CD4-positive, alpha-beta T cell treated with Interleukin-6 for 4 hours (primary cell): ENCODE data around the gene P2RY4.
"Not testable (repeated sequence)": the region's sequence is repeated elsewhere in the genome, so short reads cannot be mapped to it uniquely, and the experiment has no call there.

ENCODE experiments used
- DNase-seq: peaks from one replicate; pipeline ENCODE4 v3.0.0-alpha.2; 2020; ENCODE audit warnings: mixed read lengths

The P2RY4 gene

DNA sequence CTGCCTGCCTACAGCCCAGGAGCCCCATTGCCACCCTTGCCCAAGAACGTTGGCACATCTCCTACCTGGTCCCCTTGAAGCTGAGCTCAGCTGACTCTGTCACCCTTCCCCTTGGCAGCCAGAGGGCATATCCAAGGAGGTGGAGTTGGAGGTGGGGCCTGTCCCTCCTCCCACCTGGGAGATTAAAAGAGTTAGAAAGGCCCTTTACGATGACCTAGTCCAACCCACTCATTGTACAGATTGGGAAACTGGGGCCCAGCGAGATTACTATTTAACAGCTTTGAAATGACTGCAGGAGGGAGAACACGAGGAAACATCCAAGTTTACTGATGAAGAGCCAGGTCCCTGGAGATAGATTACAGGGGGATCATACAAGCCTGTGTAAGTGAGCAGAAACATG is at the start of gene P2RY4:
Gene P2RY4, minus strand, starts transcription at position 101 of the 400 bp plus-strand sequence. CDS start 580 bp downstream, outside the sequence.
- no peak for DNase-seq

DNA sequence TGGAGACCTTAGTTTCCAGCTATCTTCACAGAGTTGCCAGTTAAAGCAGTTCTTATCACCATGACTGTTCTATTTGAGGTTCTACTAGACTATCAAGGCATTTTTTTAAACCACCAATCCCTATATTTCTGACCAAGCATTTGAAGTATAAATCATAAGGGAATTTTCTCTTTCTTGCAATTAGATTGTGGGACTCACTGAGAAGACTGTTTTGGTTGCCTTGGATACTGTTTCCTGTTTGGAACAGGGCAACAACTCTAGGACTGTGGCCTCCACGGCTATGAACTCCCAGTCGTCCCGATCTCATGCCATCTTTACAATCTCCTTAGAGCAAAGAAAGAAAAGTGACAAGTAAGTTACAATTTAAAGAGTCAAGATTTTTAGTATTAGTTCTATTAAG is 41.7 kb upstream of the P2RY4 start:
- DNase-seq = no peak

DNA sequence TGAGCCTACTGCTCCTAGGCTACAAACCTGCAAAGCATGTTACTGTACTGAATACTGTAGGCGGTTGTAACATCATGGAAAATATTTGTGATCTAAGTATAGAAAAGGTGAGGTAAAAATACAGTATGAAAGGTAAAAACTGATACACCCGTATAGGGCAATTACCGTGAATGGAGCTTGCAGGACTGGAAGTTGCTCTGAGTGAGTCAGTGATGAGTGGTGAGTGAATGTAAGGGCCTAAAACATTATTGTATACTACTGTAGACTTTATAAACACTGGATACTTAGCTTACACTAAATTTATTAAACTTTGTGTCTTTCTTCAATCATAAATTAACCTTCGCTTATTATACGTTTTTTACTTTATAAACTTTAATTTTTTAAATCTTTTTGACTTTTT is 33.6 kb upstream of the P2RY4 start:
- no peak for DNase-seq

DNA sequence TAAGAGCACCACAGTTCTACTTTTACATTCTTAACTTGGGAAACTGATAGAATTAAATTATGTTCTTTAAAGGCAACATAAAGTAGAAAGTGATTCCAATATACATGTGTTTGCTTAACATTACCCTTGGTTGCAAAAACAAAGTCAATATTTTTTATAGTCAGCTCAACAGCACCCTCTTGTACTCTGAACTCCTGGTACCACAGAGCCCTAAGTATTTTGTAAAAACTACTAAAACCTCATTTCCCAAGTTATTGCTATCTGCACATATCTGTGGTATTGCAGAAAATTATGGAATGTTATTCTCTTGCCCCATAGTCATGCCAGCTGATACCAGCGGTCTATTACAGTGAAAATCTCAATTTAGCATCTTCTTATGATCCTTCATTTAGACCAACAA is 32.8 kb upstream of the P2RY4 start:
- no peak for DNase-seq

DNA sequence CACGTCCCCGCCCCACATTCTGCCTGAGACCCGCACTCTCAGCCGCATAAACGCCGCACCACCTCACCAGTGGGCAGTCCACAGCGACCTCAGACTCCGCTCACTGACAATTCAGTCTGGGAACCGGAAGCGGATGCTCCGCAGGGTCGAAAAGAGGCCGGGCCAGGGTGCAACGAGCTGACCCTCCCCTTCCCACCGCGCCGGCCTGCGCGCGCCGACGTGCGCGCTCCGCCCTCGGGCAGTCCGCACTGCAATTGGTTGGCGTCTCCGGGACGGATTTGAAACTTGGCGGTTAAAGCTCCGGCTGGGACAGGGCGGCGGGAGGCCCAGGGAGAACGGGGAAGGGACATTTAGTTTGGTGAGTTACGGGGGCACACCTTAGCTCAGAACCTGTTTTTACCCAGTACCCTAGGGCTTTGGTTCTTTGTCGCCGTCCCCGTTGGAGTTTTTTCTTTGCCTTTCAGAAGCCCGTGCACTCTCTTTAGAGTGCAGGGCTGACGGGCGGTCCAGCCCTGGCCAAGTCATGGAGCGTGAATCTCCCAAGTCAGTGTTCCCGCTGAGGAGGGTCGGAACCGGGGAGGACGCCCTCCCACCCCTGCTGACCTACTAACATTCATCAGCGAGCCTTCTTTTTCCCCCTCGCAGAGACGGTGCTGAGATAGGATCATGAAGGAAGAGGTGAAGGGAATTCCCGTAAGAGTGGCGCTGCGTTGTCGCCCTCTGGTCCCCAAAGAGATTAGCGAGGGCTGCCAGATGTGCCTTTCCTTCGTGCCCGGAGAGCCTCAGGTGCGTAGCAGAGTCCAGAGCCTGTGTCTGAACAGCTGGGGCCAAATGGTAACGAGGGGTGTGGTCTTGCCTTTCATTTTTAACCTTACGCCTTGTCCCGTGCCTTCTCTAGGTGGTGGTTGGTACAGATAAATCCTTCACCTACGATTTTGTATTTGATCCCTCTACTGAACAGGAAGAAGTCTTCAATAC is 30.1 kb upstream of the P2RY4 start, which contains the start of the genes KIF4A and PDZD11:
Gene KIF4A, plus strand, starts transcription at position 312 of the 978 bp plus-strand sequence. Its CDS starts 355 bp downstream, at position 667.
Gene PDZD11, minus strand, starts transcription at position 135 of the 978 bp plus-strand sequence. CDS start 586 bp downstream, outside the sequence.
- peak; percentile 75 for DNase-seq

DNA sequence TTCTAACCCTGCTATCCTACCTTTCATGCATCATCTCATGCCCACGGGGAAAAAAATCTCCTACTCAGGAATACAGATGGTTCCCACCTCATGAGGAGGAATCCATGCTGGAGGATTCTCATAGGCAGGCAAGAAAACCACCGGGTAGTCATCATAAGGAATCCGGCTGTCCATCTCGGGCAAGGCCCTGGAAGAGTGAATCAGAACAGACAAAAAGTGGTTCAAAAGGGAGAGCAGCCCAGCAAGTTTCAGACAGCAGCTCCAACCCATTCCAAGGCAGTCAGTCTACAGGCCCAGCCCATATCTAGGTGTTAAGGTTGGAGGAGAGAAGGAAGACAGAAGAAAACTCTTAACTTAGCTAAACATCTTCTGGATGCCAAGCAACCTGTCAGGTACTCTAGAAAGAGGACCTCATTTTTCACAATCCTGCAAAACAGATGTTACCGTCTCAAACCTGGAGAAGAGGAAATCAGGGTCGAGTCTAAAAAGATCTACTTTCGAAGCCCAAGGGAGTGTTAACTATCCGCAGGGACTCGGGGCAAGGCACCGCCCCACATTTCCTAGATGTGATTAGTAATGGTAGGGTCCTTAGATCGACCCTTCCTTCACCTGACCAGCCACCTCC is 29.3 kb upstream of the P2RY4 start:
- DNase-seq = no peak

DNA sequence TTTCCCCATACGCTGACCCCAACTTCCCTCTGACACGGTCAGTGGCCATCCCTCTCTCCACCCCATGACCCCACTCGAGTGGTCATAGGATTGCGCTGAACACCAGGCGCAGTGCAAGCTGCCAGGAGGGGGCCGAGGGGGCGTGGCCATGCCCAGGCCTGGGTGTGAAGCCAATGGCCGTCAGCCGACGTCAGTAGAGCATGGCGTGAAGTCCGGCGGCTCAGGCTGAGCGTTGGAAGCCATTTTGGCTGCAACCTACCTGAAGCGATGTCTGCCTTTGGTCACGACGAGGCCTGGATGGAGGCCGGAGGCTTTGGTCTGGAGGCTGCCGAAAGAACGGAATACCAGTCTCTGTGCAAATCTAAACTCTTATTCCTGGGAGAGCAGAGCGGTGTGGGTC is 21.9 kb upstream of the P2RY4 start, which contains the start of gene RAB41:
Gene RAB41, plus strand, starts transcription at position 222 of the 400 bp plus-strand sequence. Its CDS starts 46 bp downstream, at position 268.
- no peak for DNase-seq

DNA sequence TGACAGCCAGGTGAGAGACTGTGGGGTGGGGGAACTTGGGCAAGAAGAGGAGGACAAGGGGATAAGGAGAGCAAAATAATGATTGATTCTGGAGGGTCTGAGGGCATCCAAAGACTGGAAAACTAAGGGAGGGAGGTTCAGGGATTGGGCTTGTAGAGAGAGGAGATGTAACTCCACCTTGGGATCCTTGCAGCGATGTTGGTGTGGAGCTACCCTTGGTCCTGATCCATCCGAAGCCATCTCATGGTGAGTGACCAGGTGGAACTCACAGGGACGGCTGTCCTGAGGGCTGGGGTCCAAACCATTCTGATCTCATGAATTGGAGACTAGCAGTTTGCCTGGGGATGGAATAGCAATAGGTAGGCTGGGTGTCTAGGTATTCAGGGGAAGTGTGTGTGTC is 20.6 kb upstream of the P2RY4 start:
- DNase-seq = no peak

DNA sequence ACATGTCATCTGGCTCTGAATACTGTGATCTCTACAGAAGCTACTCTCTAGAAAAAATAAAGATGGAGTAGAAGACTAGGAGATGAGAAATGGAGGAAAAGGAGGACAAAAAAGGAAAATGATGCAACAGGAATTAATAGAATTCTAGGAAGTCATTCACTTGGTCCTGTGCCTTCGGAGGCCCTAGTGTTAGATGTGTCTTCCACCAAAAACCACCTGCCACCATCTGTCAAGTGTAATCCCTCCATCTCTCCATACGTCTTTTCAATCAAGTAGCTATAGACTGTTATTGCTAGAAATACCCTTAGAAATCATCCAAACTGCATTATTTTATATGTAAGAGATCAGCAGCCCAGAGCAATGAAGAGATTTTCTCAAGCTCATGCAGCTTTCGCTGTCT is 19.1 kb upstream of the P2RY4 start:
- DNase-seq = no peak

DNA sequence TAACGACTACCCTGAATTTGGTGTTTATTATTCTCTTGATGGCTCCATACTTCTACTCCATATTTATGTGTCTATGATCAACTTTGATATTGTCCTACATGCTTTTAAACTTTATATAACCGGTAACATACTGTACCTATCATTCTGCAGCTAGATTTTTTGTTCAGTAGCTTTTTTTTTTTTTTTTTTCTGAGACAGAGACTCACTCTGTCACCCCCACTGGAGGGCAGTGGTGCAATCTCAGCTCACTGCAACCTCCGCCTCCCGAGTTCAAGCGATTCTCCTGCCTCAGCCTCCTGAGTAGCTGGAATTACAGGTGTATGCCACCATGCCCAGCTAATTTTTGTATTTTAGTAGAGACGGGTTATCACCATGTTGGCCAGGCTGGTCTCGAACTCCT is 14.0 kb upstream of the P2RY4 start:
- DNase-seq = not testable (repeated sequence)

DNA sequence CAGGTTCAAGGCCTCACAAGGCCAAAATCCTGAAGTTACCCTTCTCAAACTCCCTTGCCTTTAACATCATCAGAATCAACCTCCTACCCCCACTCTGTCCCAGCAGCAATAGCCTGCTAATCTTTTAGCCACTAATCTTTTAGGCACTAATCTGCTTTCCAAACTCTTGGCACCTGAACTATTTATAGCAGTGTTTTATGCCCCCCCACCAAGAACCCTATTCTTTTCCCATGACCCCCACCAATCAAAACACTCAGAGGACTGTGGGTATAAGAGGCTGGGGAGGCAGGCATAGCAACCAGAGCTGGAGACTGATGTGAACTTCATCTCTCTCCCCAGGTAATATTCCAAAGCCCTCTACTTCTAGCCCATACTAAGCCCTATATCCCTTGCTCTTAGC is 8.0 kb upstream of the P2RY4 start, which contains the start of gene ARR3:
Gene ARR3, plus strand, starts transcription at position 301 of the 400 bp plus-strand sequence. CDS start 1,052 bp downstream, outside the sequence.
- DNase-seq = no peak

DNA sequence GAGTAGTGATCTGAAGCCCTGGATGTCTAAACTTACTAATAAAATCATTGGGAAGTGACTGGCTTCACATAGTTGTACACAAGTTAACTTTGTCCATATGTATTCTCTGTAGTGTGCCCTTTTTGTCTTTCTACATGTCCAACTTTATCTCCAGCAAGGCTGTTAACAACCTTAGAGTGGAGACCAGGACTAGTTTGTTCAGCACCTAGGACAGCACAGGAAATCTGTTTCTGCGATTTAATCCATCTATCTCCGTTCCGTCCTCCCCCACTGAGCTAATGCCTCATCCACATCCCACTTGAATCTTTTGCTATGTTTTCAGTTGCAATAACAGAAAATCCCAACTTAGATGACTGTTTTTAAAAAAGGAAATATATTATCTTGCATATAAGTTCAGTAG is 4.8 kb upstream of the P2RY4 start:
- no peak for DNase-seq

DNA sequence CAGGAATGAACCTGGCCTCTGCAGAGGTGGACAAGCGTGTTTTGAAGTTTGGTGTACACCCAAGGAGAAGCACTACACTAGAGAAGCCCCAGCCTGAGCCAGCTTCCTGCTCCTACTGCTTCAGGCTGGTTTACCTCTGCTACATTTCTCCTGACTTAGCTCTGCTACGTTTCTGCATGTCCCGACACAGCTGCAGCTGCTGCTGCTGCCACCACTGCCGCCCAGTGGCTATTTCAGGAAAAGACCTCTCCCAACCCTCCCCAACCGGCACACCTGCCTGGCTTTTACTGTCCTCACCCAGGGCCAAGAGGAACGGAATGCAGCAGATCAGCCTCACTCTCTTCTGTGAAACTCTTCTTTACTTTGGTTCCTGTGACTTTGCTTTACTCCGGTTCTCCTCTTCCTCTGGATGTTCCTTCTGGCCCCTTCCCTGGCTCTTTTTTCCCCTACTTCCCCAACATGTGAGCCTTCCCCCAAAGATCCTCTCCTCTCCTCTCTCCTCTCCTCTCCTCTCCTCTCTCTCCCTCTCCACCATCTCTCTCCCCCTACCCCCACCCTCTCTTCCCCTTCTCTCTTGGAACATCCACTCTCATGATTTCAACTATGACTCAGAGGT is 3.1 kb upstream of the P2RY4 start:
- peak; percentile 26 for DNase-seq

DNA sequence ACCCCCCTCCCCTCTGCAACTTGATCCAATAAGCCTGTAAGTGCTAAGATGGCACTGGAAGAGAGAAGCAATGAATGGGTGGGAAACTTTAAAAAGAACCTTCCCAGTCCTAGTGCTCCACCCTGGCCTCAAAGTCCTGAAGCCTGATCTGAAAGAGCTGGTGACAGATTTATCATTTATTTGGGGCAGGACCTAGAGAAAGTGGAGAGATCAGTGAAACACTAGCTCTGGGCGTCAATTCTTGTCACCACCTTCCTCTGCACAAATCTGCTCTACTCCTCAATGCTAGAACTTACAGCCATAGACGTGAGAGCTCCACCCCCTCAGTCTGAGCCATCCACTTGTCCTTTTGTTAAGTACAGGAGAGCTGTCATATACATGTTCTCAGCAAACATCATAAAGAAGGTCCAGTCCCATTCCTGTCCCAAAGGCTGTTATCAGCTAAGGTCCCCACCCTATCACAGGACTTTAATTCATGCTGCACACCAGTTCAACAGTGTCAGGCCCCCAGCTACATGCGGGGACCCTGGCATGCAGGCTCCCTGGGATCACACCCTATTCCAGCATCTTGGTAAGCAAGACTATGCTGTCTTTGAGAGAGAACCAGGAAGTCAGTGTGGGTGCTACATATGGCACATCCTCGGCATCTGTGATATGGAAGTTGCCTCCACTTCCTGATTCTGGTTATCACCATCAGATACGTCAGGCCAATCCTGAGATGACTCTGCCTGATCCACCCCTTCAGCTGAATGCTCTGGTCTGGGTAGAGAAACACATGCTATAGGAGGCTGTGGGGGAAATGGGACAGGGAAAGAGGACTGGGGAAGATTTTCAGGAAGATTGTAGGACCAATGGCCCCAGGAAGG is 2.3 kb downstream of the P2RY4 start:
- no peak for DNase-seq

DNA sequence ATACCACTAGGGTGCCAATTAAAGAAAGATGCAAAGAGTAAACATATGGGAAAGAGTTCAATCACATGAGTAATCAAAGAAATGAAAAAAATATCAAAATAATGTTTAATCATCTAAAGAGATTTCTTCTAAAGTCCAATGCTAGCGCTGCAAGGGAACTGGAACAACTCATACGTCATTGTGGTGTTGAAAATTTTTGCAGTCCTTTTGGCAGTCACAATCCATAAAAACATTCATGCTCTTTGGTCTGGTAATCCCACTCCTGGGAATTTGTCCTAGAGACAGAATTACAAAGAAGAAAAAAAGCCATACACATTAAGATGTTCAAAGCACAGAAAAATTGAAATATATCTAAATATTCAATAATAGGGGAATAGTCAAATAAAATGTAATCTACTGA is 4.6 kb downstream of the P2RY4 start:
- no peak for DNase-seq

DNA sequence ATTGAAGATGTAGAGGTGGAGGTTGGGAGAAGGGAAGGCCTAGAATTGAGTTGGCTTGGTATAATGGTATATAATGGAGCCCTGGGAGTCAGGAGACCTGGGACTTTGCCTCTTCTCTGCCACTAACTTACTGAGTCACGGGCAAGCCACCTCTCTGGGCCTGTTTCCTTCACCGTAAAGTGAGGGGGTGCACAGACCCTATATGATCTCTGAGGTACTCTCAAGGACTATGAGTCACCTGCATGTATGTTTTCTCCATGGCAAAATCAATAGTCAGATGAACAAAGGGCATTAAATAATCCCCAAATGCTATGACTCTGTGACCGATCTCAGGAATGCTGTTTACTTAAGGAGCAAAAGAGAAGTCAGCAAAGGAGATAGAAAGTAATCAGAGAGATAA is 5.1 kb downstream of the P2RY4 start:
- DNase-seq = no peak

DNA sequence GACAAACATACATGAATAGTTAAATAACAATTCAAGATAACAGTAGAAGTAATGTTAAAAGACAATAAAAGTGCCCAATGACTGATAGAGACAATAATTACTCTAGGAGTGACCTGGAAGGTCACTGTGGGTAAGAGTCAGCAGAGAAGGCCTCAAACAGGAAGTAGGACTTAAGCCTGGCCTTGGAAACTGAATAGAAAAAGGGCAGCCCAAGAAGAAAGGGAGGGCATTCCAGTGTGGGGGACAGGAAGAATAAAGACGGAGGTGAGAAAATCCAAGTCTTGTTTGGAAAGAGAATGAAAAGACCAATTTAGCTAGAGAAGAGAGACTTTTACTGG is 6.0 kb downstream of the P2RY4 start:
- DNase-seq = no peak

DNA sequence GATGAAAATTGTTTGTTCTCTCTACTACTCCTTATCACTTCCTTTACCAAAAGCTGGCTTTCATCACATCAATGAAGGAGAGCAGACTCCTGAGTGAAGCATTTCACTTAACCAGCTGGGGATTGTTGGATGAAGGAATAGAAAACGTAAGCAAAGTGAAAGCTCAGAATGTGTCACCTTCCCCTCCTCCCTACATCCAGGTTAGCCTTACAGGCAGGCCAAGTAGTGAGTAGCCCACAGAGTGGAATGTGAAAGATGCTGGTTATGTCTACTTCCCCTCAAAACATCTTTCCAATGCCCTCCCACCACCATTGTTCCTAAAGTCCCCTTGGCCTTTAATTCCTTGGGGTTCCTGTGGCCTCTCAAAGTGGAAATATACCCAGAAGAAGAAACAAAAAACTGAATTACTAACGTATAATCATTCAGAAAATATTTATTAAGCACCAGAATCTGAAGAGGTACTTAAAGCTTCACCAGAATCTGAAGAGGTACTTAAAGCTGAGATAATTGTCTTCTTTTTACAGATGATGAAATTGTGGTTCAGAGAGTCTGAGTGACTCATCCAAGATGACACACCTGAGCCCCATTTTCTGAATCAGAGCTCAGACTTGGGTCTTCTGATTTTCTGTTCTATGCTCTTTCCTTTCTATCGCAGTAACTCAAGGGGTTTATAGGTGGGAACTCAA is 6.5 kb downstream of the P2RY4 start:
- DNase-seq = no peak

DNA sequence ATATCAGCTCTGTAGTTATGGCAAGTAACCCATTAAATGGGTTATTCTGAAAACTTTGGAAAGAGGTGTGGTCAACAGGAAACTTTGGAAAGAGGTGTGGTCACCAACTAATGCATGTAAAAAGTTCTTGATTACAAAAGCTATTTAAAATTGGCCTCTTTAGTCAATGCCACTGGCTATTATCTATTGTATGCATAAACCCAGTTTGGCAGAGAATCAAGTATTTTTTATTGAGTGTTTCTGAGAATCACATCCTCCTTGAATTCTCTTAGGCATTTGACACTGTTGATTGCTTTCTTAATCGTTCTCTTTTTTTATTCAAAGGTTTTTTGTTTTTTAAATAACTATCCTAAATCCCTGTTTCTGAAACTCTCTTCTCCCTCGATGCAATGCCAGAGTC is 7.5 kb downstream of the P2RY4 start:
- no peak for DNase-seq

DNA sequence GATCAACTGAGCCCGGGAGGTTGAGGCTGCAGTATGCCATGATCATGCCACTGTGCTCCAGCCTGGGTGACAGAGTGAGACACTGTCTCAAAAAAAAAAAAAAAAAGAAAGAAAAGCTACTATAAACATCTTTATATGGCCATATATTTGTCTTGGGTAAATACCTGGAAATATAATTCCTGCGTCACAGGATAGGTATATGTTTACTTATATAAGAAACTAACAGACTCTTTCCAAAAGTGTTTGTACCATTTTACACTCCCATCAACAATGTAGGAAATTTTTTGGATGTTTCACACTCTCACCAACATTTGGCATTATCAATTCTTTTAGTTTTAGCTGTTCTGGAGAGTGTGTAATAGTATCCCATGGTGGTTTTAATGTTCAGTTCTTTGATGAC is 12.8 kb downstream of the P2RY4 start:
- no peak for DNase-seq

DNA sequence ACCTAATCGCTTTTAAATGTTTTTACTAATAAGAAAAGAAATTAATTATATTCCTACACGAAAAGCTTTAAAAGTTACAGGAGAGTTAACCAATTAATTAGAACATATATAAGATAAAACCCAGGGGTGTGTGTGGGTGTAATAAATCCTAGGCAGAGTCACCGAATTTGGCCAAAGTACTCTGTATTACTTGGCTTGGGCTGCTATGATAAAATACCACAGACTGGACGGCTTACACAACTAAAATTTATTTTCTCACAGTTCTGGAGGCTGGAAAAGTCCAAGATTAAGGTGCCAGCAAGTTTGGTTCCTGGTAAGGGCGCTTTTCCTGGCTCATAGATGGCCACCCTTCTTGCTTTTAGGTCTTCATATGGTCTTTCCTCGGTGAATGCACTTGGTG is 15.1 kb downstream of the P2RY4 start:
- DNase-seq = no peak

DNA sequence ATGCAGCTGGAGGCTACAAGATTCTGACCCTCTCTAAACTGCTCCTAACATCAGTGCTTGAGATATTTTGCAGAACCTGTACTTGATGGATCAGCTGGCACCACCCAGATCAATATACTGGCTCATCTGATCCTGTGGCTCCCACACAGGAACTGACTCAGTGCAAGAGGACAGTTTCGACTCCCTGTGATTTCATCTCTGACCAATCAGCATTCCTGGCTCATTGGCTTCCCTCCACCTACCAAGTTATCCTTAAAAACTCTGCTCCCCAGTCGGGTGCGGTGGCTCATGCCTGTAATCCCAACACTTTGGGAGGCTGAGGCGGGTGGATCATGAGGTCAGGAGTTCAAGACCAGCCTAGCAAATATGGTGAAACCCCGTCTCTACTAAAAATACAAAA is 16.4 kb downstream of the P2RY4 start:
- not testable (repeated sequence) for DNase-seq
